GM21528 (cell line): ENCODE measurements around the gene RAD51B.

ENCODE experiments used
- ATAC-seq: cut with Tn5 transposase; IDR thresholded peaks from one replicate; pipeline ENCODE4 v1.9.1; 2021; ENCODE audit warnings: mild to moderate bottlenecking, moderate library complexity; ENCODE audit not compliant: unreplicated experiment, low FRiP score

RAD51B gene

DNA sequence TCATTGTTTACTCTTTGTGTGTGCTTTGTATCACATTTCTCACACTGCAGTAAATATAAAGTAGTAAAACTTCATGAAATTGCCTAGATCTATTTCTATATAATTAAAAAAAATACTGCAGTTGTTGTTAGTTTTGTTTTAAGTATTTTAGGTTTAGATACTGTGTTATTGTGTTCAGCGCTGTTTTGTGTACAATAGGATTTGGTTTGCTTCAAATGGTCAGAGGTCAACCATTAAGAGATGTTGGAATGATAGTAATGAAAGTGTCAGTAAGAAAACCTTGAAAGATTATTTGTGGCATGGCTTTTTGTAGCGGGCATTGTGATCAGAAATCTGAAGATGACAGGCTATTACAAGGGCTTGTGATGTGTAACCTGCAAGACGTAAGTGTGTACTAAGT, 67.9 kb downstream of the RAD51B start:
- ATAC-seq, result no peak

DNA sequence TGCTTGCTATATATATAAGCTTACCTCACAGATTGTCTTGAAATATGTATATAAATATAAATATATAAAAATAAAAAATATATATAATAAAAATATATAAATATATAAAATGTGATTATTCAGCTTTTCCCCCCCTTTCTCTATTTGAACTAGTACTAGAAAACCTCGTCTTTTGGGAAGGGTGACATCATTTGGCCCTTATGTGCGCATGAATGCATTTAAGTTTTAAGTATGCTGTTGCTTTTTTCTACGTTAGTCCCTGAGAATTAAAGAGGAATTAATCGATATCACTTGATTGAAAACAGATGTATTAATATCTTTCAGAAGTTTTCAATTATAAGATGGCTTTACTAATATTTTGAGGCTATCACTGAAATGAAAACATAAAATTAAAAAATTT, 69.9 kb downstream of the RAD51B start:
- ATAC-seq, result no peak

DNA sequence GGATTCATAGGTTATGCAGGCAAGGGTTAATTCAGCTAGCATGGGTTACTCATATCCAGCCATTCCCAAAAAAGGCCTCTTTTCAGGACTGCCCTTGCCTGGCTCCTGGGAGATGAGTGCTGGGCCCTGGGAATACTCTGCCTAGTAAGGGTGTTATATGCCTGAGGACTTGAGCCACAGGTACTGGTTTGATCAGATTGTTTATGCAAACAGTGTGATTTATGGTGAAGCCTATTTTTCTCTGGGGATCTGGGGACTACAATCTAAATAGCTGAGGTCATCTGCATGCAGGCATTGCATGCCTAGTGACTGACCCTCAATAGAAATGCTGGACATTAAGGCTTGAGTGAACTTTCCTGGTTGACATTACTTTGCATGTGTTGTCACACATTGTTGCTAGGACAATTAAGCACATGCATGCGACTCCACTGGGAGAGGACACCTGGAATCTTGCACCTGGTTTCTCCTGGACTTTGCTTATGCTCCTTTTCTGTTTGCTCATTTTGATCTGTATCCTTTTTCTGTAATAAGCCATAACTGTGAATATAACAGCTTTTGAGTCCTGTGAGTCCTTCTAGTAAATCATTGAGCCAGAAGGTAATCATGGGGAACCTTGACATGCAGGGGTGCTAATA, 73.0 kb downstream of the RAD51B start:
- no peak for ATAC-seq

DNA sequence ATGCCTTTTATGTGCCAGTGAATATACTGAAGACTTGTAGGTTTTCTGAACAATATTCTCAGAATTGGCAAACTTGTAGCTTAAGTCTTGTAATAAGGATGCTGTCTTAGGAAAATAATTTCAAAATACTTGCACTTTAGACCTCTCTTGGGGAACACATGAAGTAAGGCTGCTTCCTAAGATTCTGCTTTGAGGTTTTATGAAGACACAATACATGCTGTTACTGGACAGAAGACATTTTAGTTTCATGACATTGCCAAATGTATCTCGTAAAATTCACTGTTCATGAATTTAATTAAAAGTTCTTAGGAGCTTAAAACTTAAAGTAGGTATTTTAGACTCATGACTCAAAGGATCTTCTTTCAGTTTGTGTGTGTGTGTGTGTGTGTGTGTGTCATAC, 80.7 kb downstream of the RAD51B start:
- ATAC-seq, result no peak

DNA sequence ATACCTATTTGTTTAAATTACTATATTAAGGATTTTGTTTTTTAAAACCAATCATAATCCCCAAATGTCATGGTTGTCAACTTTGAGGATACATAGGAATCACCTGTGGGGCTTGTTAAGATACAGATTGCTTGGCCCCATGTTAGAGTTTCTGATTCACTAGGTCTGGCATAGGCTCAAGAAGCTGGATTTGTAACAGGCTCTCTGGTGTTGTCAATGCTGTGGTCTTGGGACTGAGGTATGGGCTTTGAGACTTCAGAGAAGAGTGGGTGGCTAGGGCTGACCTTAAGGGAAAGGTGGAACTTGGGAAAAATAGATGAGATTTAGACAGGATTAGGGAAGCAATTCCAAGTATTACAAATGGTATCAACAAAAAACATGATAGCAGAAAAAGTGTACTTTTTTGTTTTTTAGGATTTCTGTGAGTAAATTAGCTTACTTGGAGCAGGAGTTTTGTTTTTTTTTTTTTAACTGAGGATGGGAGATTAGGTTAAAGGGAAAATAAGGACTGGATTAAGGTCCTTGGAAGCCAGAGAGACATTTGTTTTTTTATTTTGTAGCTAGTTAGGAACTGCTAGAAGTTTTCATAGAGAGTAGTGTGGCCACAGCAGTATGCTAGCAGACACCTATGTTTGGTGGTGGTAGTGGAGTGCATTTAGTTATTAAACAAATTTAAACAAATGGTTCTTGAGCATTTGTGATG, 88.6 kb downstream of the RAD51B start:
- no peak for ATAC-seq

DNA sequence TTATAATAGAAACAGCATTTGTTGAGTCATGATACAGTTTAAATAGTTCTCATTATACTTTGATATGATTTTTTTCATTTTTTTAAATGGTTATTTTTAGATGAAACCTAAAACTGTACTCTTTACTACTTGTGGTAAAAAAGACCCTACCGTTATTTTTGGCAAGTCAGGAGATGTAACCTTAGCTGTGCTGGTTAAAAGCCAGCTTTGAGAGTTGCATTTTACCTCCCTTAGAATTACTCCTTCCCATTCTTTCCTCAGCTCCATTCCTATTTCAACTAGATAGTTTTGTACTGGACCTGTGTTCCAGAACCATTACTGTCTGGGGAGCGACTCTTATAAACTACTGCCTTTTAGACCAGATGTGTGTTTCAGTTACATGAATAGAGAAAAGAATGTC, 92.0 kb downstream of the RAD51B start:
- ATAC-seq, result no peak

DNA sequence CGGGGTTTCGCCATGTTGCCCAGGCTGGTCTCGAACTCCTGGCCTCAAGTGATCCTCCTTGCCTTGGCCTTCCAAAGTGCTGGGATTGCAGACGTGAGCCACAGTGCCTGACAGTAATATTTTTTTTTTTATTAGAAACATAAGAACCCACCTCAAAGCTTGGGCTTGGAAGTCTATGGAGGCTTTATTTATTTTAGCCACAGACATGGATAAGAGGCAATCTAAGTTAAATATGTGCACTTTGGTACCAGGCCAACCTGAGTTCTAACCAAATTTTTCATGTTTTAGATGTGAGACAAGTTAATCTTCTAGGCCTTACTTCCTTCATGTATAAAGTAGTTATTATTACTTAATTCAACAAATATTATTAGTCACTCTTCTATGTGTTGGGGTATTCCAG, 96.9 kb downstream of the RAD51B start:
- ATAC-seq, result no peak

DNA sequence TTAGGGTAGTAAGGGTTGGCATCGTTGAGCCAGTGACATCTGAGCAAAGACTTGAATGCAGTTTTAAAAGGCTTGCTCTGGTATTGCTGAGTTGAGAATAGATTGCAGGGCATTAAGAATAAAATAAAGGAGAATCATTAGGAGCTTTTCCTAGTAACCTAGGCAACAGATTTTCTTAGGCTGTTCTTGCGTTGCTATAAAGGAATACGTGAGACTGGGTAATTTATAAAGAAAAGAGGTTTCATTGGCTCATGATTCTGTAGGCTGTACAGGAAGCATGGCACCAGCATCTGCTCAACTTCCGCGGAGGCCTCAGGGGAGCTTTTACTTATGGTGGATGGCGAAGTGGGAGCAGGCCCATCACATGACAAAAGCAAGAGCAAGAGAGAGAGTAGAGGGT, 97.4 kb downstream of the RAD51B start:
- ATAC-seq, result no peak

DNA sequence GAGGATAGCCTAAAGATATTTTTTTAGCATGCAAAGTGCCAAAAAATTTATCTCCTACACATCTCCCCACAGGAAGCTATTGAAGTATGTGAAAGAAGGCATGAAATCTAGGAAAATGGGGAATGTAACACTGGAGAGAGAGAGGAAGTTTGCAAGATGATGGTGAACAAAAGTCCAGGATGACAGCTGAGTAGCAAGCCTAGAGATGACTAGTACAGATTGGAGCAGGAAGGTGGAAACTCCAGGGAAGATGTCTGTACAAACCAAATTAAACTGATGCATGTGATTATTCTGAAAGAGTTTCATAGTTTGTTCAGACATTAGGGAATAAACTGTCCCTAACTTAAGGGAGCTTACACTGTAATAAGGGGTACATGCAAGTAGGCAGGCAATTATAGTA, 99.3 kb downstream of the RAD51B start:
- no peak for ATAC-seq

DNA sequence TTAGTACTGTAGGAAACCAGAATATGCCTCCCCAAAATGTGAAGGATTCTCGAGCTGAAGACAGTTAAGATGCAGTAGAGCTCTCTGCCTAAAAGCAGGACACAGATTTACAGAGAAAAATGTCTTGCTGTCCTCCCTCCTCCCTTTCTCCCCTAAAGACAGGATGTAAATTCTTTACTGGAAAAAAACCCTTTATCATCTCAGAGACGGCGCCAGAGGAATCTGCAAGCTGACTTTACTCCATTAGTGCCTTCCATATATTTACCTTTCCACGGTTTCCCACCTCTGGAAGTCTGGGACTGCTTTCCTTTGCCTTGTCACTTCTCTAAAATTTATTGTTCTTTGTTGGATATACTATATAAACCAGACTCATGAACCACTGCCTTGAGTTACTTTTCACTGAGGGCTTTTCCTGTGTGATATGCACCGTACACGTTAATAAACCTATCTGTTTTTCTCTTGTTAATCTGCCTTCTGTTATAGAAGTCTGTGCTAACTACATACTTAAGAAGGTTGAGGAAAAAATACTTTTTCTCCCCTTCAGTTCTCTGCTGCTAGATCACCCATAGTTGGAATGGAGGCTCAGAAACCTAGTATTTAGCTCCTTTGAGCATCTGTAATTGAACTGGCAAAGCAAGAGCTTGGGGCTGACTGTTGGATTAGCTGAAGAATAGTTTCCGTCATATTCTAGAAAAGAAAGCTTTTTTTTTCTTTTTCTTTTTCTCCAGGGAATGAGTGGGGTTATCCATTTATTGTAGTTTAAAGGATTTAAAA, 99.9 kb downstream of the RAD51B start:
- ATAC-seq, result no peak

DNA sequence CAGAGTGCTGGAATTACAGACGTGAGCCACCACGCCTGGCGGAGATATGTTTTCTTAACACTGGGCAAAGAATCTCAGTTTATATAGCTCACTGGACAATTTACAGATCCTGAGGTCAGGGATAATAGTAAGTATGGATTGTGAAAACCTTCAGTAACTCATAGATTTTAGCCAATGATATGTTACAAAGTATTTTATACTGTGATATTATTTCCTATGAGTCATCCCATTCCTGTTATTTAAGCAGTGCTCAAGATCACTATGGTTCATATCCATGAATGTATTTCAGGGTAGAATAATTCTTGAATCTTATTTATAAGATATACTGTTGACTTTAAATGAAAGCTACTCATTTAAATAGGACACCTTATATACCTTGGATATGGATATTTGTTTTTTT, 107.2 kb downstream of the RAD51B start:
- no peak for ATAC-seq

DNA sequence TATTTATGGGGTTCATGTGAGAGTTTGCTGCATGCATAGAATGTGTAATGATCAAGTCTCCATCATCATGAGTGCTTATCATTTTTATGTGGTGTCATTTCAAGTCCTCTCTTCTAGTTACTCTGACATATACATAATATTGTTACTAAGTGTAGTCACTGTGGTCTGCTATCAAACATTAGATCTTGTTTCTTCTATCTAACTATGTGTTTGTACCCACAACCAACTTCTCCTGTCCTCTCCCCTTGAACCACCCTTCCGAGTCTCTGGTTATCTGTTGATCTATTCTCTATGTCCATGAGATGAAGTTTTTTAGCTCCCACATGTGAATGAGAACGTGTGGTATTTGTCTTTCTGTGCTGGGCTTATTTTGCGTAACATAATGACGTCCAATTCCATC, 107.7 kb downstream of the RAD51B start:
- no peak for ATAC-seq

DNA sequence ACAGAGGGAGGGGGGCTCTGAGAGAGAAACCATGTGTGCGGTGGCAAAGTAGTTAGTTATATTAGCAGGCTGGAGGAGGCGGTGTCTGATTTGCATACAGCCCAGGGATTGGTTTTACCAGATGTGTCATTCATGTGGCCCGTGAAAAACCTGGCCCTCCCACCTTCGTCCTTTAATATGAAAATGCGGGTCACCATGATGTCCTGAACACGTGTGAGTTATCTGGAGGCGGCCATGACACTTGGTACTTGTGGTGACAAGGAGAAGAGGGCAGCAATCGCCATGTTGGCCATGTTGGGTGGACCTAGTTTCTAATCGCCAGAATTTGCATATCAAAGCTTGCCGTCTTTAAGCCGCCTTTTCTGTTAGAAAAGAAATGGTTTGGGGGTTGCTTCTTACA, 108.8 kb downstream of the RAD51B start:
- no peak for ATAC-seq

DNA sequence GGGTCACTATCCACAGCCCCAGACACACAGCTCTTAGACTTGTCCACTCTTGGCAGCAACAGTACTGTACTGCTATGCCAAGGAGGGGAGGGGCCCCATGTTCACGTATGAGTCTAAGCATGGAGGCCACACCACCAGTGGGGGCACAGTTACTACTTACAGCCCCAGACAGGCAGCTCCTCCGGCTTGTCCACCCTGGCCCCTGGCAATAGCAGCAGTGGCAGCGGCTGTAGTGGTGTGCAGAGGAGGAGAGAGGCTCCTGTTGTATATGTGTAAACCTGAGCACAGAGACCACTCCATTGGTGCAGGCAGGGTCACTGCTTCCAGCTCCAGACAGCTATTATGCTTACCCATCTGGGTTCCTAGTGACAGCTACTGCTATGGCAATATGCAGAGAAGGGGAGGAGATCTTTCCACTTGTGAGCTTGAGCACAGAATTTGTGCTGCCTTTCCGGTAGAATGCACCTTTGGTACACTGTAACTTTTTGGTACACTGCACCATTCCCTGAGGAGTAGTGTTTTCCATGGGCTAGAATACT, 113.2 kb downstream of the RAD51B start:
- no peak for ATAC-seq

DNA sequence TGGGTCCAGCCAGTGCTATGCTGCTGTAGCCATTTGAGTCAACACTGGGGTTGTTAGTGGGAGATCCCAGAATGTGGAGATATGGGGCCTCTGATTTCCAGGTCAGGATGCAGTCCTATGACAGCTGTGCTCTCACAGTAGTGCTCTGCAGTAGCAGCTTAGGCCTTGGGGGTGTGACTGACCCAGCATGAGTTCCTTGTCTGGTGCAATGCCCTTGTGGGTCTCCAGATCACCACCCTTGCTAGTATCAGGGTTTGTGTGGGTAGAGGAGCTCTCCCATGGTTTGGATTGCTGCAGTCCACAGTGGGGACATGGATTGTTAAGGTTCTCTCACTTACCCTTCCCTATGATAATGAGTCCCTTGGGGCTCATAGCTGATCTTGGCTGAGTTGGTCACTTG, 113.7 kb downstream of the RAD51B start:
- ATAC-seq, result no peak

DNA sequence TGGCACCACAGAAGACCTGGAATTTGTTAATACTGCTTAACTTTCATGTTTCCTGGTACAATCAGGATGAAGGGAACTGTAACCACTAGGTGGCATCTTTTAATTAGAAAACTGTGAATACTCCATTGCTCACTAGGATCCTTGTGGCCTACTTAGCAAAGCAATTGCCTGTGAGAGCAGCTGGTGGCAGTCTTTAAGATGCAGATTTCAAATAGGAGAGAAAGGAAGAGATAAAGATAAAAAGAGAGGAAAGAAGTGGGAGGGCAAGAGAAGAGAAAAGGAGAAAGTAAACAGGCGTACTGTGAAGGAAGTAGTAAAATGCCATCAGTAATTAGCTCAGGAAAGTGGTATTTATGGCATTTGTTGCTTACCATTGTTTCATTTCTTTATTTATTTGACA, 114.5 kb downstream of the RAD51B start:
- no peak for ATAC-seq

DNA sequence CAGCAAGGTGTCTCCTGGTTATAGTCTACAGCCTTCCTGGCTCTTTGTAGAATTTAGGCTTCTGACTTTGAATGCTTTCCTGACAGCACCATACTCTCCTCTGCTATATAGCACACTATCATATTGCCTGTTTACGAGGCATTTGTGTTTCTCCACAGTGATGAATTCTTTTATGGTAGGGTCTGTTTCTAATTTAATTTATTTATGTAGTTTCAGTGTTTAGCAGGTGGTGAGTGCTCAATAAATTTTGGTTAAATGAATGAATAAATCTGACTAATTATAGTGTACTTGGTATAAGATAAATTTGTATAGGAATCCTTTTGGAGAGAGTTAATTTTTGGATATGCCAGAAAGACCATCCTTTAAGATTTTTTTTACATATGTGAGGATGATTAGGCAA, 115.3 kb downstream of the RAD51B start:
- no peak for ATAC-seq

DNA sequence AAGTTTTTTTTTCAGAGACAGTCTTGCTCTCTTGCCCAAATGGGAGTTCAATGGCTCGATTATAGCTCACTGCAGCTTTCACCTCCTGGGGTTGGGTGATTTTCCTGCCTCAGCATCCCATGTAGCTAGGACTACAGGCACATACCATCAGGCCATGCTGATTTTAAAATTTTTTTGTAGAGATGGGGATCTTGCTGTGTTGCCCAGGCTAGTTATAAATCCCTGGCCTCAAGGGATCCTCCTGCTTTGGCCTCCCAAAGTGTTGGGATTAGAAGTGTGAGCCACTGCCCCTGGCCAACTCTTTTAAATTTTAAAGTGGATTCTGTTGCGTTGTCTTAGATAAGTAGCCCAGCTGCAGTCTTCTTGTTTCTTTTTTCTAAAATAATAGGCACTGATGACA, 115.8 kb downstream of the RAD51B start:
- no peak for ATAC-seq

DNA sequence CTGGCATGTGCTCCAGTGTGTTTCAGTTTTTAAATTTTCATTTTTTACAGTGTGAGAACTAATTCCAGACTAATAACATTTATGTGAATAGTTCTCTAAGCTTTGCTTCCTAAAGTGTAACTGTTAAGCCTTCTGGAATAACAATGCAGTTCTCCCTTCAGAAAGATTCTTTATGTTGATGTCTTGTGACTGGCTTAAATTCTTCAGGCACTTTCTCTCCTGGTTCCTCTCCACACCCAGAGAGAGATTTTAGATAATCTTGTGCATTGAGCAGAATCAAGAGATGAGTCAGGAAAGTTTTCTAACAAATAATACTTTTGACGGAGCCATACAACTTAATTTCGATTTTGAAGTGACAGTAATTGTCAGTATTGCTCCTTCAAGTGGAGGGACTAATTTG, 118.5 kb downstream of the RAD51B start:
- ATAC-seq, result no peak

DNA sequence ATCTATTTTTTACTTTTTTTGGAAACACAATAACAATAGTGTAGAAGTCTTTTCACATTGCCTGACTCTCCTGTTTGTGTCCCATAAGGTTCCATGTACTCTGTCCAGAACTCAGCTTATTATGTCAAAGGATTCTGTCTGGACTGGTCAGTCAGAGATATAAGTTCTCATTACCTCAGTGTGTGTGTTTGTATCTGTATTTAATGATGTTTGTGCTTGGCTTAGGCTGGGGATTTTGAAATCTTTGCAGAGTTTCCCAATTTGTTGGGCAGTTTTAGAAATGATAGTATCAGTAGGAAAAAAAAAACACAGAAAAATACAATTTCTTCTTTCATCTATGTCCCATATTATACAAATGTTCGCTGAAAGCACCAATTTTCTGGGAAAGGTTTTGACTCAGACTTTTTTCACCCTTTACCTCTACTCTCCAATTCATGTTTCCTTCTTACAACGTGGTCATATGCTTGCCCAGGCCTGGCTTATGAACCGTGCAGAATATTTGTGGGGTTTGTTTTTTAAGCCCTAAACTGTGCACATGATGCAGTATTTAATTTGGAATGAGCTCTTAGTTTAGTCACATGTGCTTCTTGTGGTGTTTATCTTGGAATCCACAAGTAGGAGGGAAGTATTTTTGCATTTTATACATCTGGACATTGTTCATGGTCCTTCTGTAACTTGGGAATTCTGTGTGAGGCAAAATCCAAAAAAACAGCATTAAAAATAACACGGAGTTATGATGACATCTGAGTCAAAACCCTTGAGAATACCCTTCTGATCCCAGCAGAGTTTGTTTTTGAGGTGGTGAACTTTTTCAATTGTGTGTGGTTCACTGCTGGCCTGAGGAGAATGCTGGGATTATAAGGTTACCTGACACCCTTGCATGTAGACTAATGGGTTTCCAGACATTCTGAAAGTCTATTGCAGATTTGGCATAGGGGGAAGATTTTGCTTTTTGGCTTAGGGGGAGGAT, 121.2 kb downstream of the RAD51B start:
- no peak for ATAC-seq
